ENCODE measurements around the gene SLC38A2. TPM values are rescaled to one million over a fixed set of nuclear protein-coding genes. Genes with fewer than 3 reads are reported as not detected.

Gene SLC38A2
- total RNA-seq, 1 experiment from 2014 or later, result 170 TPM

GRCh38 chr12:46408441-46408840, 35.9 kb upstream of the SLC38A2 start:
- BruUV-seq (replicated peaks), result no TSS peak
- Mint-ChIP-seq H3K27me3 (ENCODE audit: unreplicated experiment) (no peaks in the 10 kb centered on the region), H3K9me3 (ENCODE audit: low read depth, unreplicated experiment) (no peaks in the 10 kb centered on the region), H3K36me3 (ENCODE audit: insufficient read depth, unreplicated experiment) (no peaks in the 10 kb centered on the region), H3K4me1 (ENCODE audit: low read depth, unreplicated experiment) (peaks cover 4% of the 10 kb centered on the region), H3K27ac (ENCODE audit: unreplicated experiment) (no peak overlapping the region), H3K4me3 (ENCODE audit: low read depth, unreplicated experiment) (no peak overlapping the region)
- TF ChIP-seq CTCF (IDR thresholded peaks at IDR 0.05; ENCODE audit: unreplicated experiment), result no peak
- no peak for DNase-seq
- intact Hi-C loops (cut with micrococcal nuclease; ENCODE audit: unreplicated experiment), result no loop called here
- CTCF ChIA-PET, result no interaction called here

GRCh38 chr12:46407361-46407760, 34.8 kb upstream of the SLC38A2 start:
- no peaks in the 10 kb centered on the region for H3K27me3 Mint-ChIP-seq (ENCODE audit: unreplicated experiment)
- CTCF ChIA-PET, result no interaction called here
- DNase-seq, result no peak
- H3K27ac Mint-ChIP-seq (ENCODE audit: unreplicated experiment), result no peak overlapping the region
- no peak overlapping the region for H3K4me3 Mint-ChIP-seq (ENCODE audit: low read depth, unreplicated experiment)
- no peak for TF ChIP-seq CTCF (IDR thresholded peaks at IDR 0.05; ENCODE audit: unreplicated experiment)
- intact Hi-C loops (cut with micrococcal nuclease; ENCODE audit: unreplicated experiment), result no loop called here
- no peaks in the 10 kb centered on the region for H3K36me3 Mint-ChIP-seq (ENCODE audit: insufficient read depth, unreplicated experiment)
- BruUV-seq (replicated peaks), result no TSS peak
- H3K4me1 Mint-ChIP-seq (ENCODE audit: low read depth, unreplicated experiment), result no peaks in the 10 kb centered on the region
- no peaks in the 10 kb centered on the region for H3K9me3 Mint-ChIP-seq (ENCODE audit: low read depth, unreplicated experiment)

- CTCF ChIA-PET, result no interaction called here
- Mint-ChIP-seq H3K27ac (ENCODE audit: unreplicated experiment) (no peak overlapping the region), H3K4me3 (ENCODE audit: low read depth, unreplicated experiment) (no peak overlapping the region), H3K4me1 (ENCODE audit: low read depth, unreplicated experiment) (no peaks in the 10 kb centered on the region), H3K27me3 (ENCODE audit: unreplicated experiment) (no peaks in the 10 kb centered on the region), H3K36me3 (ENCODE audit: insufficient read depth, unreplicated experiment) (no peaks in the 10 kb centered on the region), H3K9me3 (ENCODE audit: low read depth, unreplicated experiment) (no peaks in the 10 kb centered on the region)
- BruUV-seq (replicated peaks), result no TSS peak
- no peak for TF ChIP-seq CTCF (IDR thresholded peaks at IDR 0.05; ENCODE audit: unreplicated experiment)
- intact Hi-C loops (cut with micrococcal nuclease; ENCODE audit: unreplicated experiment), result no loop called here
- DNase-seq, result no peak
Measured at GRCh38 chr12:46406352-46407027, 33.9 kb upstream of the SLC38A2 start.

- peaks cover 3% of the 10 kb centered on the region for H3K9me3 Mint-ChIP-seq (ENCODE audit: low read depth, unreplicated experiment)
- TF ChIP-seq CTCF (IDR thresholded peaks at IDR 0.05; ENCODE audit: unreplicated experiment), result no peak
- no peaks in the 10 kb centered on the region for H3K27me3 Mint-ChIP-seq (ENCODE audit: unreplicated experiment)
- no peak for DNase-seq
- H3K4me3 Mint-ChIP-seq (ENCODE audit: low read depth, unreplicated experiment), result no peak overlapping the region
- intact Hi-C loops (cut with micrococcal nuclease; ENCODE audit: unreplicated experiment), result no loop called here
- peaks cover 7% of the 10 kb centered on the region for H3K4me1 Mint-ChIP-seq (ENCODE audit: low read depth, unreplicated experiment)
- no peak overlapping the region for H3K27ac Mint-ChIP-seq (ENCODE audit: unreplicated experiment)
- BruUV-seq (replicated peaks), result no TSS peak
- H3K36me3 Mint-ChIP-seq (ENCODE audit: insufficient read depth, unreplicated experiment), result peaks cover 5% of the 10 kb centered on the region
- CTCF ChIA-PET, result no interaction called here
Measured at GRCh38 chr12:46404733-46405132, 32.2 kb upstream of the SLC38A2 start.
